ACHN (cell line): ENCODE results near the gene TPST1.
A peak's percentile ranks its signal among the peaks of the same experiment; 100 is the strongest.
"Not testable (repeated sequence)": the region's sequence is repeated elsewhere in the genome, so short reads cannot be mapped to it uniquely, and the experiment has no call there.

Source experiments
- DNase-seq: peaks from one replicate; pipeline ENCODE4 v3.0.0-alpha.2; 2015
- in situ Hi-C: cut with HindIII; loops from 2 replicates; pipeline ENCODE4 v1.10.0; 2017; ENCODE audit warnings: low sequenced_read_pairs, low pct_ligation_motif_present, low pct_unique_long_range_greater_than_20kb

Gene TPST1

GRCh38 chr7:66308411-66308810 is 103.3 kb downstream of the TPST1 start:
- in situ Hi-C loops = no loop called here
- DNase-seq = no peak

GRCh38 chr7:66310620-66311019 is 105.5 kb downstream of the TPST1 start:
- no peak for DNase-seq
- in situ Hi-C loops = no loop called here

- no peak for DNase-seq
- in situ Hi-C loops = no loop called here
These were observed 108.9 kb downstream of the TPST1 start for GRCh38 chr7:66313886-66314568.

- no peak for DNase-seq
- in situ Hi-C loops = no loop called here
These were observed 110.1 kb downstream of the TPST1 start for GRCh38 chr7:66315192-66315591.

- DNase-seq = no peak
- in situ Hi-C loops = no loop called here
These were observed 114.4 kb downstream of the TPST1 start for GRCh38 chr7:66319407-66319979.

GRCh38 chr7:66321283-66321682 is 116.1 kb downstream of the TPST1 start:
- in situ Hi-C loops = no loop called here
- no peak for DNase-seq

GRCh38 chr7:66323114-66323796 is 118.1 kb downstream of the TPST1 start:
- in situ Hi-C loops = no loop called here
- no peak for DNase-seq

GRCh38 chr7:66324985-66325384 is 119.9 kb downstream of the TPST1 start:
- in situ Hi-C loops, DNase-seq: not testable (repeated sequence)

- DNase-seq = no peak
- in situ Hi-C loops = no loop called here
These were observed 121.5 kb downstream of the TPST1 start for GRCh38 chr7:66326501-66327215.

GRCh38 chr7:66330961-66331360 is 125.8 kb downstream of the TPST1 start:
- in situ Hi-C loops = no loop called here
- no peak for DNase-seq

- DNase-seq = no peak
- in situ Hi-C loops = no loop called here
These were observed 126.7 kb downstream of the TPST1 start for GRCh38 chr7:66331883-66332282.

- in situ Hi-C loops = no loop called here
These were observed 128.3 kb downstream of the TPST1 start for GRCh38 chr7:66333443-66333842.

GRCh38 chr7:66335318-66335717 is 130.2 kb downstream of the TPST1 start:
- no peak for DNase-seq
- in situ Hi-C loops = no loop called here

More at GRCh38 chr7:66333443-66333842, 128.3 kb downstream of the TPST1 start:
- DNase-seq = peak; percentile 67

- in situ Hi-C loops = no loop called here
- DNase-seq = no peak
These were observed 131.6 kb downstream of the TPST1 start for GRCh38 chr7:66336760-66337159.

GRCh38 chr7:66339141-66339540 is 134.0 kb downstream of the TPST1 start:
- in situ Hi-C loops = no loop called here

GRCh38 chr7:66344166-66344565 is 139.0 kb downstream of the TPST1 start:
- in situ Hi-C loops = no loop called here

More at GRCh38 chr7:66339141-66339540, 134.0 kb downstream of the TPST1 start:
- DNase-seq = no peak

GRCh38 chr7:66348531-66348930 is 143.4 kb downstream of the TPST1 start:
- in situ Hi-C loops = no loop called here
- no peak for DNase-seq

More at GRCh38 chr7:66344166-66344565, 139.0 kb downstream of the TPST1 start:
- no peak for DNase-seq

- in situ Hi-C loops = no loop called here
- DNase-seq = no peak
These were observed 143.8 kb downstream of the TPST1 start for GRCh38 chr7:66348959-66349358.

- DNase-seq = peak; percentile 52
- in situ Hi-C loops = no loop called here
These were observed 146.9 kb downstream of the TPST1 start for GRCh38 chr7:66352071-66352470.
